Upper lobe of right lung (tissue), 1 donor: ENCODE measurements around the gene ITIH2. TPM values are rescaled to one million over a fixed set of nuclear protein-coding genes. Genes with fewer than 3 reads are reported as not detected.

Experiments used
- ATAC-seq: fragments of 200-7000 bp; cut with Tn5 transposase; one replicate; pipeline ENCODE4 v1.9.1; 2020; ENCODE audit warnings: mild to moderate bottlenecking, moderate library complexity
- DNase-seq: peaks from one replicate; pipeline ENCODE4 v3.0.0-alpha.2; 2020
- H3K27ac ChIP-seq: fragments of 200-600 bp; one replicate; pipeline ENCODE4 v1.8.0; 2022
- H3K27me3 ChIP-seq: fragments of 200-600 bp; one replicate; pipeline ENCODE4 v1.8.0; 2022; ENCODE audit warnings: mild to moderate bottlenecking
- H3K36me3 ChIP-seq: fragments of 200-600 bp; one replicate; pipeline ENCODE4 v1.8.0; 2022
- H3K4me1 ChIP-seq: fragments of 200-600 bp; one replicate; pipeline ENCODE4 v1.8.0; 2022
- H3K4me3 ChIP-seq: fragments of 200-600 bp; one replicate; pipeline ENCODE4 v1.8.0; 2022; ENCODE audit warnings: mild to moderate bottlenecking
- H3K9me3 ChIP-seq: fragments of 200-600 bp; one replicate; pipeline ENCODE4 v1.8.0; 2022
- intact Hi-C: fragments of 100-400 bp; cut with DNase I; formaldehyde crosslinking; loops from one replicate; pipeline ENCODE4 v1.11.0; 2022
- total RNA-seq: library from RNA; stranded (reverse); fragmentation: NEBNext Ultra II Directional; extraction: Animal tissue kit (Norgen Biotek cat#: 25700); gene quantifications from one replicate; pipeline ENCODE4 v1.2.1, GENCODE V29; 2021
- TF ChIP-seq, protein P1 (sequence below): fragments of 200-600 bp; IDR thresholded peaks from one replicate; pipeline ENCODE4 v1.8.0; 2022; ENCODE audit warnings: antibody characterized with exemption
- donor health status: DM: no; HTN: yes; CAD: no; lungs with severe emphysema.

Gene ITIH2
- total RNA-seq, 1 donor from 2014 or later: 1.3 TPM

DNA sequence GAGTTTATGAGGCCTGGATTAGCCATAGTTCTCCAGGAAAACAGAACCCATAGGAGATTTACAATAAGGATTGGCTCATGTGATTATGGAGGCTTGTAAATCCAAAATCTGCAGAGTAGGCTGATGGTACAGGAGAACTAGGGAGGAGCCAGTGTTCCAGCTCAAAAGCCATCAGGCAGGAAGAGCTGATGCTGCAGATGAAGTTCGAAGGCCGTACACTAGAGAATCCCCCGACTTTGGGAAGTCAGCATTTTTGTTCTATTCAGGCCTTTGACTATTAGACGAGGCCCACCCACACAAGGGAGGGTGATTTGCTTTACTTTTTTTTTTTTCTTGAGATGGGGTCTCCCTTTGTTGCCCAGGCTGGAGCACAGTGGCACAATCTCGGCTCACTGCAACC lies 47.1 kb downstream of the ITIH2 start:
- ATAC-seq (no peak), DNase-seq (no peak)
- intact Hi-C loops: no loop called here
- H3K4me3 ChIP-seq: no peak overlapping the region
- no peaks in the 10 kb centered on the region for H3K9me3 ChIP-seq
- no peaks in the 10 kb centered on the region for H3K27me3 ChIP-seq
- H3K4me1 ChIP-seq: no peaks in the 10 kb centered on the region
- H3K27ac ChIP-seq: no peak overlapping the region
- H3K36me3 ChIP-seq: peaks cover 31% of the 10 kb centered on the region
- TF ChIP-seq, protein P1, sequence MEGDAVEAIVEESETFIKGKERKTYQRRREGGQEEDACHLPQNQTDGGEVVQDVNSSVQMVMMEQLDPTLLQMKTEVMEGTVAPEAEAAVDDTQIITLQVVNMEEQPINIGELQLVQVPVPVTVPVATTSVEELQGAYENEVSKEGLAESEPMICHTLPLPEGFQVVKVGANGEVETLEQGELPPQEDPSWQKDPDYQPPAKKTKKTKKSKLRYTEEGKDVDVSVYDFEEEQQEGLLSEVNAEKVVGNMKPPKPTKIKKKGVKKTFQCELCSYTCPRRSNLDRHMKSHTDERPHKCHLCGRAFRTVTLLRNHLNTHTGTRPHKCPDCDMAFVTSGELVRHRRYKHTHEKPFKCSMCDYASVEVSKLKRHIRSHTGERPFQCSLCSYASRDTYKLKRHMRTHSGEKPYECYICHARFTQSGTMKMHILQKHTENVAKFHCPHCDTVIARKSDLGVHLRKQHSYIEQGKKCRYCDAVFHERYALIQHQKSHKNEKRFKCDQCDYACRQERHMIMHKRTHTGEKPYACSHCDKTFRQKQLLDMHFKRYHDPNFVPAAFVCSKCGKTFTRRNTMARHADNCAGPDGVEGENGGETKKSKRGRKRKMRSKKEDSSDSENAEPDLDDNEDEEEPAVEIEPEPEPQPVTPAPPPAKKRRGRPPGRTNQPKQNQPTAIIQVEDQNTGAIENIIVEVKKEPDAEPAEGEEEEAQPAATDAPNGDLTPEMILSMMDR: no peak

DNA sequence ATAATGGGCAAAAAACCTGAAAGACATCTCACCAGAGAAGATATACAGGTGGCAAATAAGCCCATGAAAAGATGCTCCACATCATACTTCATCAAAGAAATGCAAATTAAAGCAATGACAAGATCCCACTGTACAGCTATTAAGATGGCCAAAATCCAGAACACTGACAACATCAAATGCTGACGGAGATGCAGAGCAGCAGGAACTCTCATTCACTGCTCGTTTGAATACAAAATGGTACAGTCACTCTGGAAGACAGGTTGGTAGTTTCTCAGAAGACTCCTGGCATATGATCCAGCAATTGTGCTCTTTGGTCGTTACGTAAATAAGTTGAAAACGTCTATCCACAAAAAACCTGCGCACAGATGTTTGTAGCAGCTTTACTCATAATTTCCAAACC lies 49.1 kb downstream of the ITIH2 start:
- TF ChIP-seq, protein P1: no peak
- H3K27me3 ChIP-seq: no peaks in the 10 kb centered on the region
- intact Hi-C loops: no loop called here
- H3K36me3 ChIP-seq: peaks cover 51% of the 10 kb centered on the region
- no peaks in the 10 kb centered on the region for H3K9me3 ChIP-seq
- H3K27ac ChIP-seq: no peak overlapping the region
- no peaks in the 10 kb centered on the region for H3K4me1 ChIP-seq
- no peak overlapping the region for H3K4me3 ChIP-seq
- ATAC-seq (no peak), DNase-seq (no peak)

DNA sequence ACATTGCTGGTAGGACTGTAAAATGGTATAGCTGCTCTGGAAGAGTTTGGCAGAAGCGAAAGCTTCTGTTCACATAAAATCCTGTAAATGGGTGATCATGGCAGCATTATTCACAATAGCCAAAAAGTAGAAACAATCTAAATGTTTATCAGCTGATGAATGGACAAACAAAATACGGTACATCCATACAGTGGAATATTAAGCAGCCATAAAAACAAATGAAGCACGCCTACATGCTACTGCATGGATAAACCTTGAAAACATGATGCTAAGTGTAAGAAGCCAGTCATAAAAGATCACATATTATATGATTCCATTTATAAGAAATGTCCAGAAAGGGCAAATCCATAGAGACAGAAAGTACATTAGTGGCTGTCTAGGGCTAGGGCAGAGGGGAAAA lies 52.0 kb downstream of the ITIH2 start:
- no peak for ATAC-seq
- Histone ChIP-seq H3K4me3 (no peak overlapping the region), H3K36me3 (peaks cover 79% of the 10 kb centered on the region), H3K27me3 (no peaks in the 10 kb centered on the region), H3K4me1 (no peaks in the 10 kb centered on the region), H3K9me3 (no peaks in the 10 kb centered on the region), H3K27ac (no peak overlapping the region)
- DNase-seq: no peak
- TF ChIP-seq, protein P1: no peak
- intact Hi-C loops: no loop called here

DNA sequence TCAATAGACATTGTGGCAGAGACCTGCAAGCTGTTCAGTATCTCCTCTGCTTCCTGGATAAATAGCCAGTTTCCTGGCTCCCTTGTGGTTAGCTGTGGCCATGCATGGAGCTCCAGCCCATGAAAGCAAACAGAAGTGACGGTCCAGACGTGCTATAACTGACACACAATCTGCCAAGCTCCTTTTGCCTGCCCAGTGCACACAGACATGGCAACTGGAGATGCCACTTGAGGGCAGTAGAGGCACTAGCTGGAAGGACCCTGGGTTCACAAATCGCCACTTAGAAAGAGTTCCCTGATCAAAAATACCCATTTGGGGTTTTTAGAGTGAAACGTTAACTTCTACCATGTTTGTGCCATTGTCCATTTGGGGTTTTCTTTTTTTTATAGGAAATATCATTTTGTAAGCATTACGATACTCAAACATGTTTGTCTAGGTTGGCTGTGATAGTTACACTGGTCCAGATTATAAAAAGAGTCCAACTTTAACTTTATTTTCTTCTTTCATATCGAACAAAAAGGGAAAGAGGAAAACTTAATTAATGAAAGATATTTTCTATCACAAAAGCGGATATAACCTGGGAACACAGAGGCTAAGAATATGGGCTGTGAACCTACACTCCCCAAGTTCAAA lies 53.4 kb downstream of the ITIH2 start:
- H3K4me3 ChIP-seq: no peak overlapping the region
- H3K27me3 ChIP-seq: no peaks in the 10 kb centered on the region
- peaks cover 92% of the 10 kb centered on the region for H3K36me3 ChIP-seq
- H3K9me3 ChIP-seq: no peaks in the 10 kb centered on the region
- H3K4me1 ChIP-seq: no peaks in the 10 kb centered on the region
- ATAC-seq: peak; percentile 54
- DNase-seq: no peak
- no peak overlapping the region for H3K27ac ChIP-seq
- intact Hi-C loops: no loop called here
- TF ChIP-seq, protein P1: peak; percentile 38

DNA sequence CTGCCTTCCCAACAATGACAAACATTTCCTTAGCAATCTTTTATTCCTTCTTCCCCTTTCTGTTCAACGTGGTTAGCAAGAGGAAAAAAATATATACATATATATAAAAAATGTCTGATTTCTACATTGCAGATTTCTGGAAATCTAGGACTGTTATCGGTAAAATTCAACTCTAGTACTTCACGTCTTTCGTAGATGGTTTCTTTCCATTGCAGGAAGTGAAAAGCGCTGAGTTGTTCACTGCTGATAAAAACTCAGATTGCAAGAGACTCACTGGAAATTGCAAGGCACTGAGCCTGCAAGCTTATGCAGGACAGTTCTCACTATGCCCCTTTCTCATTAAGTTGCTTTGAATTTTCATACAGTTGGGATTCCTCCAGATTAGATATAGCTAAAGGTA lies 60.8 kb downstream of the ITIH2 start:
- DNase-seq (no peak), ATAC-seq (peak; percentile 53)
- intact Hi-C loops: no loop called here
- no peaks in the 10 kb centered on the region for H3K27me3 ChIP-seq
- no peak overlapping the region for H3K27ac ChIP-seq
- no peak overlapping the region for H3K4me3 ChIP-seq
- H3K36me3 ChIP-seq: peaks cover 99% of the 10 kb centered on the region
- TF ChIP-seq, protein P1: no peak
- no peaks in the 10 kb centered on the region for H3K4me1 ChIP-seq
- no peaks in the 10 kb centered on the region for H3K9me3 ChIP-seq

DNA sequence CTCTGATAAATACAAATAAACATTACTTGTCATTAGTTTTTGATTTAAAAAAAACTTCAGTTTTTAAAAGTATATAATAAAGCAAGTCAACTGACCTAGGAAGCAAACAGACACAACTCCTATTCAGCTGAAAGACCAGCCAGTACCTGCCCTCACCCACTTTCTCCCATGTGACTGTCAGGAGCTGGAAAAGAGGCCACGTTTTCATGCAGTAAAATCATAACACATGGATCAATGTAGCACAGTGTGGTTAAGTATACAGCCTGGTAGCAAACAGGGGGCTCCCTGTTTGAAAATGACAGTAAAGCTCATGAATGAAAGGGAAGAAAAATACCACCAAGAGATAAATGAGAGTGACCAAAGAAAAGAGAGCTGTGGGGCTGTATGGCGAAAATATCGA lies 63.1 kb downstream of the ITIH2 start:
- no peak overlapping the region for H3K27ac ChIP-seq
- no peak for DNase-seq
- H3K9me3 ChIP-seq: no peaks in the 10 kb centered on the region
- no peaks in the 10 kb centered on the region for H3K27me3 ChIP-seq
- peaks cover 97% of the 10 kb centered on the region for H3K36me3 ChIP-seq
- intact Hi-C loops: no loop called here
- no peak overlapping the region for H3K4me3 ChIP-seq
- ATAC-seq: no peak
- H3K4me1 ChIP-seq: no peaks in the 10 kb centered on the region
- TF ChIP-seq, protein P1: no peak
